Measurements from ENCODE around the gene SCGB3A1.

The SCGB3A1 gene, protein sequence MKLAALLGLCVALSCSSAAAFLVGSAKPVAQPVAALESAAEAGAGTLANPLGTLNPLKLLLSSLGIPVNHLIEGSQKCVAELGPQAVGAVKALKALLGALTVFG

DNA sequence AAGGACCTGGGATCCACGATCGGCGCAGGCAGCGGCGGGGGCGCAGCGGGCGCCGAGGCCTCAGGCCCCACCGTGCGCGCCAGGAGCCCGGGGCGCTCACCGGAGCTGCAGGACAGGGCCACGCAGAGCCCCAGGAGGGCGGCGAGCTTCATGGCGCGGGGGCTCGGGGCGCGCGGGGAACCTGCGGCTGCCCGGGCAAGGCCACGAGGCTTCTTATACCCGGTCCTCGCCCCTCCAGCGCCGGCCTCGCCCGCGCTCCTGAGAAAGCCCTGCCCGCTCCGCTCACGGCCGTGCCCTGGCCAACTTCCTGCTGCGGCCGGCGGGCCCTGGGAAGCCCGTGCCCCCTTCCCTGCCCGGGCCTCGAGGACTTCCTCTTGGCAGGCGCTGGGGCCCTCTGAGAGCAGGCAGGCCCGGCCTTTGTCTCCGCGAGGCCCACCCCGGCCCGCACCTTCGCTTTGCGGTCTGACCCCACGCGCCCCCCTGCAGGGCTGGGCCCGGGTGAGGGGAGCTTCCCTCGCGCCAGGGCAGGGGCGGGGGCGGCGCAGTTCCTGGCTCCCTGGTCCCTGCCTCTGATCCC is at the start of gene SCGB3A1:
Gene SCGB3A1, minus strand, starts transcription at position 189 of the 577 bp plus-strand sequence. Its CDS starts 37 bp downstream, at position 152.
- no peak for DNase-seq (ENCODE audit: low read depth, low spot score)

DNA sequence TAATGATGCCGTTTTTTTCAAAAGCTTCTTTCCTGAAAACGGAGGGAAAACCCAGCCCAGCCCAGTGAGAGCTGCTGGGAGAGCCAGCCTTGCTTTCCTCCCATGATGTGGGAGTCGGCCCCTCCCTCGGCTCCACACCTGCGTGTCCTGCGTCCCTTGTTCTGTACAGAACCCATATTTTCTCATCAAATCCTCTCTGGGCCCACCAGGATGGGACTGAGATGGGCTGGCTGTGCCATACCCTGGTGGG is 49.2 kb upstream of the SCGB3A1 start:
- no peak for DNase-seq (ENCODE audit: low read depth, low spot score)

DNA sequence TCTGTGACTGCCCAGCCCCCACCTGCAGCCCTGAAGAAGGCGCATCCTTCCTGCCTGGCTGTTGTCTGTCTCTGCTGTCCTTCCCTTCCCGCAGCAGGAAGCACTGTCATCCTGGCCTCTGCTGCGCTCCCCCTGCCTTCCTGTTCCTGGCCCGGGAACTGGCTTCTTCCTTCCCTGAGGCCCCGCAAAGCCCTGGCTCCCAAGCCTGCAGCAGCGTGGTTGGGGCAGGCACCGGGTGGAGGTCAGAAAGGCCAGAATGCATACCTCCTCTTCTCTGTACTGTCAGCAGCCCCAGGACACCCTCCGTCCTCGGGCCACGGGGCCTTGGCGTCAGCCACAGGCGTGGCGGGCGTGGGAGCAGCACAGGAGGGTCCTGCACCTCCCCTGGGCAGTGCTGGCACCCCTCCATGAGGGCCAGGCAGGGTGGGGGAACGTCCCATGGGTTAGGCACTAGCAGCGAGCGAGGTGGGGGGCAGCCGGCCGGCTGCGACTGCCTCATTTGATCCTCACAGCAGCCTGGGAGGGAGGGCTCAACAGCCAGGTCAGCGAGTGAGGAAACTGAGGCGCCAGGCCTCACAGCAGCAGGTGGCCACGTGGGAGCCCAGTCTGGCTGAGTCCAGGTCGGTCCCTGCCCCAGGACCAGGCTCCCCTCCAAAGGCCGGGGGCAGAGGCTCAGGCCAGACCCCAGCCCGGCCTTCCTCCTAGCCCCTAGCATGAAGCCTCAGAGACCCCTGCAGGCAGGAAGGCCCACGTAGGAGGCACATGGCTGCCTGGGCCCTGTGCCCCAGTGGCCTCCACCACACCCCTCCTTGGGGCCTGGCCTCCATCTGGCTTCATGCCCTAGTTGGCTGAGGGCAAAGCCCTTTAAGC is 48.7 kb upstream of the SCGB3A1 start:
- DNase-seq (ENCODE audit: low read depth, low spot score) = no peak

DNA sequence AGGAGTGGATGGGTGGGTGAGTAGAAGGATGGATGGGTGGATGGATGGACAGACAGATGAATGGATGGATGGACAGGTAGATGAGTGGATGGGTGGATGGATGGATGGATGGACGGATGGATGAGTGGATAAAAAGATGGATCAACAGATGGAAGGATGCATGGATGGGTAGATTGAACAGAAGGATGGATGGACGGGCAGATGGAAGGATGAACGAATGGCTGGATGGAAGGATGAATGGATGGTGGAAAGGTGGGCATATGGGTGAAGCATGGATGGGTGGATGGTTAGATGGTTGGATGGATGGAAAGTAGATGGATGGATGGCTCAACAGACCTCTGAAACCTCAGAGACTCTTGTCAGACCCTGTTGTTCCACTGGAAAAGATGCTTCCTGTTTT is 48.0 kb upstream of the SCGB3A1 start:
- DNase-seq (ENCODE audit: low read depth, low spot score) = no peak

DNA sequence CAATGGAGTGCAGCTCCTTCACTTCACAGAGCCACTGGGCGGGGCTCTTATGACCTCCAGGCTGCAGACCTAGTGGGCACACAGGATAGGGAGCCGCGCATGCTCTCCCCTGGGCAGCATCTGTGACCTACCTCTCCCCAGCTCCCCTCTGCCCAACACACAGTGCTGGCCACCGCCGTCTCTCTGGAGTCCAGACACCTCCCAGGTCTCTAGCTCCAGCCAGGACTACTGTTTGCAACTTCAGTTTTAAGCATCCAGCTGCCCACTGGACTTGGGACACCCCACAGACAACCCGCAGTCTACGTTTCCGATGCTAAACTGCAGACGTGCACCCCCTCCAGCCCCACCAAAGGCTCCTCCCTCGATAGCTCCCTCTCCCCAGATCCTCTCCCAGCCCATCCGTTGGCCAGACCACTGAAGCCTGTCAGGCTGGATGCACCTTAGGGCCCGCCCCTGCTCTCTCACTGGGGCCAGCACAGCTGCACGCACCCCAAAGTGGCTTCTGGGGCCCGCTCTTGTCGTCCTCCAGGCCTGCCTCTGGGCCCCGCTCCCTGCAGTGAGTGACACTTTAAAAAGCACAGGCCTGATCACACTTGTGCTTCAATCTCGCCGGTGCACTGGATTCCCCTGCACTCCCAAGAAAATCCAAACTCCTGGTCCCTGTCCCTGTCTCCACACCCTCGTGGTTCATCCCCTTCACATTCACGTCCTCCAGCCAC is 46.8 kb upstream of the SCGB3A1 start:
- DNase-seq (ENCODE audit: low read depth, low spot score) = no peak

DNA sequence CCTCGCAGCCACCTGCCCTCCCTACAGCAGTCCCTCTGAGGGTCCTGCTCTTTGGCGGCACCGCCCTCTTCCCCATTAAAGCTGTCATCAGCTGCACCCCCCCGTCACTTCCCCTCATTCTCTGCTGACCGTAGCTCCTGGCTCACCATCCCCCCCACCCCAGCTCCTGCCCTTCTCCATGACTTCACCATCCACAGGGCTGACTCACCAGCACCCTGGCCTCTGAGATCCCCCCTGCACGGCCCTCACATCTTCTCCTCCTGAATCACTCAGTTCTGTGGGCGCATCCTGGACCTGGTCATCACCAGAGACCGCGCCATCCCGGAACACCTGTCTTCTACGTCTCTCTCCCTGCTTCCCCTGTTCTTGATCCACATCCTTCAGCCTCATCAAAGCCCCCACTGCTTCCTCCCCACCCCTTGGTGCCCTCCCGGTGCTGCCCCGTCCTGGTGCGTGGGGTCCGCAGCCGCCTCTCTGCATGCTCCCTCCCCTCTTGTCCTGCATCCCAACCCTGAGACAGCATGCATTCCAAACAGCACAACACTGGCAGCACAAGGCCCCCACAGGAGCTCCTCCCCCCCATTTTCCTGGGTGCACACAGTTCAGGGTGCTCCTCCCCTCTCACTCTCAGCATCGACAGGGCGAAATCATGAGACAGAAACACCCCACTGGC is 45.2 kb upstream of the SCGB3A1 start:
- no peak for DNase-seq (ENCODE audit: low read depth, low spot score)

DNA sequence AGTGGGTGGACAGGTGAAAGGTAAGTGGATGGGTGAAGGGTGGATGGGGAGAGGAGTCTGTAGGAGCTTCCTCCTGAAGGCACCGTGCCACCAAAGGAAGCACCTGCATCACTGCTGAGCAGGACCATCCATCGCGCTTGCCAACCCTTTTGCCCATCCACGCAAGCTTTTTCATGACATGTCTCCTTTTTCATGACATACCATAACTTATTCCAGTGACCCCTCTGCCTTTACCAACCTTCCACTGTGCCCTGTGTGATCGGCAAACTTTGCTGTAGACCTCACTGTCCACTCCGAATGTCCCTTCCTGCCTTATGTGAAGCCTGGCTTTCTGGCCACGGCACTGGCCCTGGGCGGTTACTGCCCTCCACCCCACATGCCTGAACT is 44.7 kb upstream of the SCGB3A1 start:
- DNase-seq (ENCODE audit: low read depth, low spot score) = no peak

DNA sequence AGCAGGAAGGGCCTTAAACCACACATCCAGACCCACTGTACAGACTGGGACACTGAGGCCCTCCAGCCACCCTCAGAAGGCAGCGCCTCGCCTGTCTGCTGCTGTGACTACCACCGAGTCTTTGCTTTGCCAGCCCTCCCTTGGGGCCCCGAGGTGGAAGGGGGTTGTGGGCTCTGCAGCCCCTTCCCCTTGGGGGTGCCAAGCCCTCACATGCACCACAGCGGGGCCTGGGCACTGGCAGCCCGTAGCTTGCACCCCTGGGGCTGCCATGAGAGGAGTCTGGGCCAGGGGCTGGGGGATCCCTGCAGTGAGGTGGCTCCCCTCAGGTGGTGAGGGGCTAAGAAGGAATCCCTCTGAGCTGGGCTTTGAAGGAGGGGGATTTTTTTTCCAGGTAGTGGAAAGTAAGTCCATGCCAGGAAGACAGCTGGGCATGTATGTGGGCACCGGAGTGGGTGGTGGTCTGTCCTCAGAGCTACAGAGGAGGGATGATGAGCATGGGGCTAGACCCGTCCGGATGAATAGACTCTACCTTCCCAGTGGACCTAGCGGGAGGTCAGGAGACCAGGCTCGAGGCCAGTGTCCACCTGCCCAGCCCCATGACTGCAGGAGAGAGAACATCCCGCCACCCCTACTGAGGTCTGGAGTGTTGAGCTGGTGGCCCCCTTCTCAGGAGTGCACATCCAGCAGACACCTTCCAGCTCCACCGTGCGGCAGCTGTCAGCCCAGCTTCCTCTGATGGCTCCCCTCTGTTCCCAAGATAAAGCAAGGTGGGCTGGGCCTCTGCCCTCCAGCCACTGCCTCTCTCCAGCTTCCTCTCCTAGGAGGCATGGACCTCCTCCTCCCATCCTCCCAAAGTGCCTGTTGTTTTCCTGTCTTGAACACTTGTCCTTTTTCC is 42.2 kb upstream of the SCGB3A1 start:
- no peak for DNase-seq (ENCODE audit: low read depth, low spot score)

DNA sequence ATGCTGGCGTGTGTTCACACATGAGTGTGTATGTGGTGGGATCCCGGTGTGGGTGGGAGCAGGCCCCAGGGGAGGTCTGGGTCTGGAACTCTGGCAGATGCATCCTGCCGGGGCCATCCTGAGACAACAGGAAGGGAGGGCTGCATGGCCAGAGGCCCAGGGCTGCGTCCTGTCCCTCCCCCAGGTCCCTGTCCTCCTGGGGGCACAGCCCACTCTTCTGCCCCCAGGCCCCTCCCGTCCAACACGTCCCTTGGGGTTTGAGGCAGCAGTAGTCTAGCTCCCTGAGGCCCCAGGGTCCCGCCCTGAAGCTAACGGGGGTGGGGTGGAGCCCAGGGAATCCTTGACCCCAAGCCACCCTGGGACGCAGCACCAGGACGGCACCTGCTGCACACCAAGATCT is 41.5 kb upstream of the SCGB3A1 start:
- DNase-seq (ENCODE audit: low read depth, low spot score) = no peak

DNA sequence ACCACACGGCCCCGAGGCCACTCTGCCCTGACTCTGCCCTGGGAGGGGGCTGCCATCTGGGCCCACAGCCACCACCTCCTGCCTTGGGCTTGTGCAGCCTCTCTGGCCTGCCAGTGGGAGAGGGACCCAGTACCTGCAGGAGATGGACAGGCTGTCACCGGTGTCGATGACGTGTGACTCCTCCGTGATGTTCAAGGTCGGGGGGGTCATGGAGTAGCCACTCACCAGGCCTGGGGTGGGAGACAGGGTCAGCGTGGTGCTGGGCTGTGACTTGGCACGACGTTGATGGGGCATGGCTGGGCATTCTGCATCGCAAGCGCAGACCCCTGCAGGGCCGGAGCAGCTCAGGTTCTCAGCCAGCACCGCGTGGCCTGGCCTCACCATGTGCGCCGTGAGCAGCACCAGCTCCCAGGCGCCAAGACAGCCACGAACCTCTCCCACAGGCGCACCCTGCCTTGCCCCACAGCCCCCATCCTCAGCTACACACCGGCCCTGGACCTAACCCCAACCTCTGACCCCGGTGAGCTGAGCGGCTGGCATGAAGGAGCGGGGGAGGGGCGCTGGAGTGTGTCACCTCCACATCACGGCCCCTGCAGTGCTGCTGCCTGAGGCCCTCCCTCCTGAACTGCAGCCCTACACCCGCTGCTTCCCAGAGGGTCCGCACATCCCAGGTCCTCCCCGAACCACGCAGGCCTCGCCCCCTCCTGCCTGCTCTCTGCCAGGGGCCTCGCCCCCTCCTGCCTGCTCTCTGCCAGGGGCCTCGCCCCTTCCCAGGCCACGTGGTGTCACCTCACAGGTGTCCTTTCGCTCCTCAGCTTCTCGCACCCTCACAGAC is 40.5 kb upstream of the SCGB3A1 start:
- no peak for DNase-seq (ENCODE audit: low read depth, low spot score)

DNA sequence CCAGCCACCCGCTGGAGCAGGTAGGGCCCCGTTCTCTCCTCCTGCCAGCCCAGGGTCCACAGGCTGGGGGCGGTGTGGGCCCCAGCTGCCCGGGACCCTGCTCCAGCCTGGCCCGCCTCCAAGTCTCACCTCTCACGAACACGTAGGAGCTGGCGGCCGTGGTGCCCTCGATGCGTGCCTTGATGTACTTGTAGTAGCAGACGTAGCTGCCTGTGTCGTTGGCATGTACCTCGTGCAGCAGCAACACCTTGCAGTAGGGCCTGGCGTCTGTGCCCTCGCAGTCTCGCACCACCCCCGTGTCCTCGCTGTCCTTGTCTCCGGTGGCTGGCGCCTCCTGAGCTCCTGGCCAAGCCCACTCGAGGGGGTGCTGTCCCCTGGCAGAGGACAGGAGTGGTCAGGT is 39.1 kb upstream of the SCGB3A1 start:
- DNase-seq (ENCODE audit: low read depth, low spot score) = no peak

DNA sequence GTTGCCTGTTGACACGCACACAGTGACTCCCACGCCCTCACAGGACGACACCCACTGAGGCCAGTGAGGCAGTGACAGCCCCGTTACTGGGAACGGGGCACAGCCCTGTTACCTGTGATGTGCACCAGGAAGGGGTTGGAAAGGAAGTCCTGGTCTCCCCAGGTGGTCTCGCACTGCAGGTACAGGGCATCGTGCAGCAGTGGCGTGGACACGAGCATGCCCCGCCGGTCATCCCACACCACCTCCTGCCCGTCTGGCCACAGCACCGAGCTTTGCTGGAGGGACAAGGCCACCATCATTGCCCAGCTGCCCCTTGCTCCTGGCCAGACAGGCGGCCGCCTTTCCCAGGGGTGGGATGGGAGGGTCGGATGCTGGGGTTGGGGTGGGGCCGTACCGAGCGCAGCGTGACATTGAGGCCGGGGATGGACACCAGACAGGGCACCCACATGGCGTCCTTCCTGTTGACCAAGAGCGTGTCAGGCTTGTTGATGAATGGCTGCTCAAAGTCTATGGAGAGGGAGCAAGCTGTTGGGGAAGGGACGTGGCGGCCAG is 38.6 kb upstream of the SCGB3A1 start:
- DNase-seq (ENCODE audit: low read depth, low spot score) = no peak

DNA sequence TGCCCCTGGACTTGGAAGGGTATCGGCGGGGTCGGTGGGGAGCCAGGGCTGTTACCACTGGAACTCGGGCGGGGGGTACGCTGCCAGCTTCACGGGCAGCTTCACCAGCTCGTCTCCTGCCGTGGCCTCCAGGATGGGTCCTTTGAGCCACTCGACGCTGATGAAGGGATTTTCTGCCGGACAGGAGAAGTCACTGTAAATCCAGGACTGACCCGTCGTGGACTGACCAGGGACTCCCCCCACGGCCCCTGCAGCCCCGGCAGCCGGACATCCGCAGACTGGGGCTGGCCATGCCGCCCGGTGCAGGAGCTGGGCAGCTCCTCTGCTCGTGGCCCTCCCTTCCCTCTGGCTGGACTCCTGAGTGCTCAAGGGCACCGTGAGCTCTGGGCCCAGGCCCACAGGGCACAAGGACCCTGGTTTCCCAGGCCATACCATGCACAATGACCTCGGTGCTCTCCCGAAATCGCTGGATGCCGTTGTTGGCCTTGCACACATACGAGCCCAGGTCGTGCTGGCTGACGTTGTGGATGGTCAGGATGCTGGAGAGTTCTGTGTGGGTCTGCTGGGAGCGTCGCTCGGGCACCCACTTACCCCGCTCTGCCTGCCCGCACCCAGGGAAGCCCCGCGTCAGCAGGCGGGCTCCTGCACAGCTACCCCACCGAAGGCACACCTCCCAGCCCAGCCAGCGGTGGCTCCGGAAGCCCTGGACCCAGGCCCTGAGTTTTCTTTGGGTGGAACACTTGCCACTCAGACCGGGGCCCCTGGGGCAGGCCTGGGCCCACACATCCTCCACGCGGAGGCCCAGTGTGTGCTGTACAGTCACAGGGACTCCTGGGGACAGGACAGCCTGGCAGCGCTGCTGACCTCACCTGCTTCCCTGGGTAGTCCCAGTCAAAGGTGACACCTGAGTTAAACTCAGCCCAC is 37.8 kb upstream of the SCGB3A1 start:
- DNase-seq (ENCODE audit: low read depth, low spot score) = no peak

DNA sequence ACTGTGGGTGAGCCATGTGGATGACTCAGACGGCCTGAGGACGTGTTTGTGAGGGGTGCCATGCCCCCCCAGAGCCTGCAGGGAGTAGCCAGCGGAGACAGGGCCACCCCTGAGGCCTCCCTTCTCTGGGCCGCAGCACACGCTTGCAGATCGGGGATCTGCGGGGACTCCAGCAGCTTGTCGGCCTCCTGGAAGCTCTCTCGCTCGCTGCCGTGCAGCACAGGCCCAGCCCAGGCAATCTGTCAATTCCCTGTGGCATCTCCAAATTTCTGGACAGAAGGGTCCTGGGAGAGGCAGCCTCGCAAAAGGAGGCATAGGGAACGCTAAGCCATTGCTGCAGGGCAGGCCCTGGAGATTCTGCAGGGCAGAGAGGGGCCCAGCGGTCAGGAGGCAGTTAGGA is 36.9 kb upstream of the SCGB3A1 start:
- DNase-seq (ENCODE audit: low read depth, low spot score) = no peak

DNA sequence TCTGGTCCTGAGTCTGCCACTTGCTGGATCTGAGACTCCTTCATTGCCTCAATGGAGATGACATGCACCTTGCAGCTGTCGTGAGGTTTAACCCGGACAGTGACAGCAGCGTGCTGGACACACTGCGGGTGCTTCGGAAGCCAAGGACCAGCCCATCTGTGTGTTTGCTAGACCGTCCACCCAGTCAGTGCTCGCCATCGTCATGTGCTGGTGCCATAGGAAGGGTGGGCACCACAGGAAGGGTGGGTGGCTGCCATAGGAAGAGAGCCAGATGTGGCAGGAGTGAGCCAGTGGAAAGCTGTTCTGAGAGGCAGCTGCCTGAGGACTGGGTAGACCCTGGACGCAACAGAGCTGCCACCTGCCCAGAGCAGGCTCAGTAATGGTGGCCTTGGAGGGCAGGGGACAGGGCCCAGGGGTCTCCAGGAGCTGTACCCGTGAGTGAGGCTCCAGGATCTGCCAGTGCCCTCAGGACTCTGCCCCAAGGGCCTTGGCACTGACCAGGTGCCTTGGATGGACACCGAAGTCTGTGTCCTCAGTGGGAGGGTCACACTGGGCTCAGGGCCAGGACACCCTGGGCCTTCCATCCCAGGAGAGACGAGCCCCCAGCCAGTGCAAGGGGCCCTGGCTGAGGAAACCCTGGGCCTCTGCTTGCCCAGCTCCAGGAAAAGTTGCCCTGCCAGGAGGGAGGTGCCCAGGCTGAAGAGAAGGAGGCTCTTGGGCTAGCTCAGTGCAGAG is 36.3 kb upstream of the SCGB3A1 start:
- DNase-seq (ENCODE audit: low read depth, low spot score) = no peak

DNA sequence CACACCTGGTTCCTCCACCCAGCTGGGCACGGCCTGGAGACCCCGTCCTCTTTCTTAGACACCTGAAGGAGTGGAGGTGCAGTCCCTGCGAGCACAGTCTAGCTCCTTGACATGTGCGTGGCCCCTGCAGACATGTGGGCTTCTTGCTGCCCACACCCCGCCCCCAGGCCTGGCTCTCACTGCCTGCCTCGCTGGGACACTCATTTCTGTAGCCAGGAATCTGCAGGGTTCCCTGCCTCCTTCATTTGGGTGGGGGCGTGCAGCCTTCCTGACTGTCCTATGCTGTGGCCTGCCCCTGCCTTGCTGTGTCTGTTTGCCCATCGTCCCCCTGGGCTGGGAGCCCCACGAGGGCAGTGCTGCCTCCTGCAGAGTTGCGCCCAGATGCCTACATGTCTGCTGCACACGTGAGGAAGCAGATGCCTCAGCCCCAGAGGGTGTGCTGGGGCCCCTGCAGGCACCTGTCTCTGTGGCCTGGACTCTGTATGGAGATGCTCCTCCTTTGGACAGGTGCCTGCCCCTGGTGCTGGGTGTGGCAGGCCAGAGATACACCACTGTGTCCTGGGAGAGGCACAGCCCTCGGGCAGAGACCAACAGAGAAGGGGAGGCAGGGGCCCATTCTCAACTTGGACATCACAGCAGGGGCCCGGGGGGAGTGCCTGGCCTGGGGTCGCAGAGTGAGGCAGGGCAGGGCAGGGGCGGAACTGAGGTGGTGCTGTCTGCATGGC is 35.5 kb upstream of the SCGB3A1 start:
- DNase-seq (ENCODE audit: low read depth, low spot score) = no peak

All from smooth muscle cell of the brain vasculature (primary cell).